ENCODE results near the gene IL15RA. TPM values are rescaled to one million over a fixed set of nuclear protein-coding genes. Genes with fewer than 3 reads are reported as not detected.

Gene IL15RA
- total and polyA plus RNA-seq, 12 donors, result 2.8 to 55.8 (median 10.0) TPM

GRCh38 chr10:6013413-6014192, 36.3 kb upstream of the IL15RA start:
- Histone ChIP-seq H3K4me3 (no peak overlapping the region), H3K9me3 (replicated peaks in 1 of 3) (no peaks in the 10 kb centered on the region), H3K27me3 (no peaks in the 10 kb centered on the region), H3K36me3 (replicated peaks in 1 of 2) (no peaks in the 10 kb centered on the region), H3K27ac (no peak overlapping the region), H3K4me1 (replicated peaks in 1 of 2) (no peaks in the 10 kb centered on the region)
- no peak for DNase-seq
- intact Hi-C loops (cut with DNase I), result loop anchor here in 1 of 2 donors (10.0 kb wide), 1 partner anchor 71 kb away; the partner anchor contains the start of gene RBM17
- TF ChIP-seq POLR2A (IDR thresholded peaks at IDR 0.05) (no peak), CTCF (IDR thresholded peaks at IDR 0.05) (no peak)
- 68 to 78% (median 73%) methylated on average over 17 of the region's 17 CpGs for WGBS, 4 donors

- intact Hi-C loops (cut with DNase I), result loop anchor here in 1 of 2 donors (10.0 kb wide), 1 partner anchor 72 kb away; the partner anchor contains the start of gene RBM17
- Histone ChIP-seq H3K36me3 (replicated peaks in 1 of 2) (no peaks in the 10 kb centered on the region), H3K9me3 (replicated peaks in 1 of 3) (no peaks in the 10 kb centered on the region), H3K4me1 (replicated peaks in 1 of 2) (no peaks in the 10 kb centered on the region), H3K27ac (no peak overlapping the region), H3K4me3 (no peak overlapping the region), H3K27me3 (no peaks in the 10 kb centered on the region)
- TF ChIP-seq POLR2A (IDR thresholded peaks at IDR 0.05) (no peak), CTCF (IDR thresholded peaks at IDR 0.05) (no peak)
- no peak for DNase-seq
- WGBS, 4 donors, result 80 to 91% (median 86%) methylated on average over 15 of the region's 15 CpGs
Observed at GRCh38 chr10:6012121-6012905, 35.0 kb upstream of the IL15RA start.

- no peaks in the 10 kb centered on the region for H3K4me1 ChIP-seq (replicated peaks in 1 of 2)
- no peak overlapping the region for H3K27ac ChIP-seq
- no peaks in the 10 kb centered on the region for H3K27me3 ChIP-seq
- no peak overlapping the region for H3K4me3 ChIP-seq
- TF ChIP-seq POLR2A (IDR thresholded peaks at IDR 0.05) (no peak), CTCF (IDR thresholded peaks at IDR 0.05) (no peak)
- H3K9me3 ChIP-seq (replicated peaks in 1 of 3), result no peaks in the 10 kb centered on the region
- intact Hi-C loops (cut with DNase I), result loop anchor here in 1 of 2 donors (10.0 kb wide), 1 partner anchor 73 kb away; the partner anchor contains the start of gene RBM17
- DNase-seq, result no peak
- 86 to 90% (median 88%) methylated on average over 8 of the region's 8 CpGs for WGBS, 4 donors
- no peaks in the 10 kb centered on the region for H3K36me3 ChIP-seq (replicated peaks in 1 of 2)
Observed at GRCh38 chr10:6011558-6011957, 34.2 kb upstream of the IL15RA start.

GRCh38 chr10:6010569-6010968, 33.2 kb upstream of the IL15RA start:
- TF ChIP-seq CTCF (IDR thresholded peaks at IDR 0.05) (no peak), POLR2A (IDR thresholded peaks at IDR 0.05) (no peak)
- no peak overlapping the region for H3K27ac ChIP-seq
- H3K36me3 ChIP-seq (replicated peaks in 1 of 2), result no peaks in the 10 kb centered on the region
- no peaks in the 10 kb centered on the region for H3K9me3 ChIP-seq (replicated peaks in 1 of 3)
- intact Hi-C loops (cut with DNase I), result loop anchor here in 1 of 2 donors (10.0 kb wide), 1 partner anchor 74 kb away; the partner anchor contains the start of gene RBM17
- H3K4me1 ChIP-seq (replicated peaks in 1 of 2), result no peaks in the 10 kb centered on the region
- no peak for DNase-seq
- H3K4me3 ChIP-seq, result no peak overlapping the region
- 78 to 94% (median 84%) methylated on average over 3 of the region's 3 CpGs for WGBS, 4 donors
- no peaks in the 10 kb centered on the region for H3K27me3 ChIP-seq

Measured in adrenal gland (tissue), 12 donors.